Dedifferentiated amniotic fluid mesenchymal stem cell (primary cell): ENCODE measurements around the gene IFNK.

ENCODE experiments used
- DNase-seq: peaks from one replicate; pipeline ENCODE4 v3.0.0-alpha.2; 2016; ENCODE audit errors: extremely low spot score

IFNK gene

GRCh38 chr9:27572918-27573633 is 49.0 kb downstream of the IFNK start, which contains the start of gene C9orf72:
Gene C9orf72 (minus strand): TSS chr9:27573481. CDS start chr9:27567120, 6,361 bp downstream.
- peak; percentile 25 for DNase-seq

- DNase-seq: peak; percentile 91
Measured at GRCh38 chr9:27573634-27574590, 49.8 kb downstream of the IFNK start.
